H1 (cell line): Measurements from ENCODE around the gene SYNDIG1.

Source experiments
- RXRA ChIP-seq: IDR thresholded peaks from 2 replicates; pipeline ENCODE4 v1.6.1; 2011; ENCODE audit warnings: low read depth, mild to moderate bottlenecking, low read length, moderate library complexity; ENCODE audit not compliant: insufficient read depth
- SP2 ChIP-seq: IDR thresholded peaks from 2 replicates; pipeline ENCODE4 v1.6.1; 2012; ENCODE audit warnings: mild to moderate bottlenecking, low read length, inconsistent platforms
- TF ChIP-seq, protein P1 (sequence below), 3 experiments: IDR thresholded peaks; 1 replicate in 2 of 3; 2 replicates in 1 of 3; pipeline versions ENCODE4 v1.5.1 to v1.6.1; 2011; ENCODE audit warnings: low read length in 3 of 3, mild to moderate bottlenecking in 3 of 3, inconsistent platforms in 2 of 3, low read depth in 1 of 3, moderate library complexity in 1 of 3; ENCODE audit not compliant: insufficient read depth in 1 of 3; ENCODE audit errors: control extremely low read depth in 1 of 3

DNA sequence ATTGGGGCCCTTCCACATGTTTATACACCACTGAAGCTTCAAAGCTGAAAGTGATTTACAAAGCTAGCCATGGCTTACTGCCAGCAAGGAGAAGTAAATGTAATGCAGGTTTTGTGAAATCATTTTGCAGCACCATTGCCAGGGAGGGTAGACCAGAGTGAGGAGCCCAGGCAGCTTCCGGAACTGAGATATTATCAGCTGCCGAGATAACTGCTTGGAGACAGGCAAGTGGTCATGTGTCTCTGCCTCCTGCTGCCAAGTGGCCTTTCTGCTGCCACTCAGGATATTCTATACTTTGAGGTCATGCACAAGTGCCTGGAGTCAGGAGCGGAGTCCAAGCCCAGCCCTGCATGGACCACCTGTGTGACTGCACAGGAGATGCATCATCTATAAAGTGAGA is 160.2 kb downstream of the SYNDIG1 start:
- no peak for TF ChIP-seq RXRA
- TF ChIP-seq SP2, result no peak
- TF ChIP-seq, protein P1, sequence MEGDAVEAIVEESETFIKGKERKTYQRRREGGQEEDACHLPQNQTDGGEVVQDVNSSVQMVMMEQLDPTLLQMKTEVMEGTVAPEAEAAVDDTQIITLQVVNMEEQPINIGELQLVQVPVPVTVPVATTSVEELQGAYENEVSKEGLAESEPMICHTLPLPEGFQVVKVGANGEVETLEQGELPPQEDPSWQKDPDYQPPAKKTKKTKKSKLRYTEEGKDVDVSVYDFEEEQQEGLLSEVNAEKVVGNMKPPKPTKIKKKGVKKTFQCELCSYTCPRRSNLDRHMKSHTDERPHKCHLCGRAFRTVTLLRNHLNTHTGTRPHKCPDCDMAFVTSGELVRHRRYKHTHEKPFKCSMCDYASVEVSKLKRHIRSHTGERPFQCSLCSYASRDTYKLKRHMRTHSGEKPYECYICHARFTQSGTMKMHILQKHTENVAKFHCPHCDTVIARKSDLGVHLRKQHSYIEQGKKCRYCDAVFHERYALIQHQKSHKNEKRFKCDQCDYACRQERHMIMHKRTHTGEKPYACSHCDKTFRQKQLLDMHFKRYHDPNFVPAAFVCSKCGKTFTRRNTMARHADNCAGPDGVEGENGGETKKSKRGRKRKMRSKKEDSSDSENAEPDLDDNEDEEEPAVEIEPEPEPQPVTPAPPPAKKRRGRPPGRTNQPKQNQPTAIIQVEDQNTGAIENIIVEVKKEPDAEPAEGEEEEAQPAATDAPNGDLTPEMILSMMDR (IDR thresholded peaks at IDR 0.05; ENCODE audit: control extremely low read depth in 1 of 3, insufficient read depth in 1 of 3, low read depth in 1 of 3, low read length in 3 of 3), result no peak
